Measurements from ENCODE around the gene TMPRSS6.

Gene TMPRSS6

GRCh38 chr22:37019309-37020191 lies 90.0 kb downstream of the TMPRSS6 start, which contains the start of the genes MPST and TST:
MPST (plus strand) TSS chr22:37019742; CDS start chr22:37019837, 95 bp downstream.
TST (minus strand) TSS chr22:37019447; CDS start chr22:37018732, 715 bp downstream.
- peak; percentile 85 for DNase-seq
- Histone ChIP-seq H3K36me3 (peaks cover under 1% of the 10 kb centered on the region), H3K27ac (peak within 1 kb of the TSS; percentile 88), H3K4me3 (ENCODE audit: low read depth, low read length) (peak within 1 kb of the TSS; percentile 80), H3K9me3 (ENCODE audit: severe bottlenecking) (no peaks in the 10 kb centered on the region), H3K27me3 (ENCODE audit: insufficient read depth, low read depth, severe bottlenecking) (no peaks in the 10 kb centered on the region)
- no peak for TF ChIP-seq CTCF (IDR thresholded peaks at IDR 0.05; ENCODE audit: low read depth, low read length)

GRCh38 chr22:37018815-37019308 lies 90.7 kb downstream of the TMPRSS6 start:
- Histone ChIP-seq H3K4me3 (ENCODE audit: low read depth, low read length) (peak overlapping the region; percentile 80), H3K9me3 (ENCODE audit: severe bottlenecking) (no peaks in the 10 kb centered on the region), H3K27ac (peak overlapping the region; percentile 75), H3K27me3 (ENCODE audit: insufficient read depth, low read depth, severe bottlenecking) (no peaks in the 10 kb centered on the region), H3K36me3 (no peaks in the 10 kb centered on the region; the same call in 1 of the 2 replicates)
- no peak for TF ChIP-seq CTCF (IDR thresholded peaks at IDR 0.05; ENCODE audit: low read depth, low read length)
- DNase-seq: peak; percentile 74

DNA sequence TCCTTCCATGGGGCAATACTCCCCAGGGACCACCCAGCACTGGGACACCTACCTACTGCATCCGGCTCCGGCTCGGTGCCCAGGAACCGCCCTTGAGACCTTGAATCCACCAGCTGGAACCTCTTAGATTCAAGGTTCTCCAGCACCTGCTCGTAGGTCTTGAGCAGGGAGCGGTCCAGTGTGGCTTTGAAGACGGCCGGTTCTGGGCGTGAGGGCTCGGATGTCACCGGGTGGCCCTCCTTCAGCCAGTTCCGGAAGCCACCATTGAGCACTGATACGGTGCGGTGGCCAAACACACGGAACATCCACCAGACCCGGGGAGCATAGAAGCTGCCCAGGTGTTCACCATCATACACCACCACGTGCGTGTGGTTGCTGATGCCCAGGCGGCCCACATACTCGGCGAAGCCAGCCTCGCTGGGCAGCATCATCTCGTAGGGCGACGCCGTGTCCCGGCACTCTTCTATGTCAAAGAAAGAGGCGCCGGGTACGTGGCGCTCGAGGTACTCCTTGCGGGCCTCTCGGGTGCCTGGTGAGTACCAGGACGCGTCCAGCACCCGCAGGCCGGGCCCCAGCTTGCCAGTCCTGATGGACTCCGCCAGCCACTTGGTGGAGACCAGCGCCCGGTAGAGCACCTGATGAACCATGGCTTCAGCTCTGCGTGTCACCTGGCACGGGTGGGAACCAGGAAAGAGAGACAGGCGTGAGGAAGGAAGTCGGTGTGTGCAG lies 91.3 kb downstream of the TMPRSS6 start:
- H3K27ac ChIP-seq: no peak overlapping the region
- TF ChIP-seq CTCF (IDR thresholded peaks at IDR 0.05; ENCODE audit: low read depth, low read length): no peak
- DNase-seq: no peak
- H3K9me3 ChIP-seq (ENCODE audit: severe bottlenecking): no peaks in the 10 kb centered on the region
- no peaks in the 10 kb centered on the region for H3K27me3 ChIP-seq (ENCODE audit: insufficient read depth, low read depth, severe bottlenecking)
- H3K36me3 ChIP-seq: no peaks in the 10 kb centered on the region; the same call in 1 of the 2 replicates
- H3K4me3 ChIP-seq (ENCODE audit: low read depth, low read length): peak overlapping the region; percentile 80

- no peaks in the 10 kb centered on the region for H3K36me3 ChIP-seq
- no peak for DNase-seq
- TF ChIP-seq CTCF (IDR thresholded peaks at IDR 0.05; ENCODE audit: low read depth, low read length): no peak
- no peaks in the 10 kb centered on the region for H3K27me3 ChIP-seq (ENCODE audit: insufficient read depth, low read depth, severe bottlenecking)
- H3K4me3 ChIP-seq (ENCODE audit: low read depth, low read length): no peak overlapping the region
- H3K9me3 ChIP-seq (ENCODE audit: severe bottlenecking): no peaks in the 10 kb centered on the region
- no peak overlapping the region for H3K27ac ChIP-seq
Measured at GRCh38 chr22:37017356-37017755, 92.2 kb downstream of the TMPRSS6 start.

- Histone ChIP-seq H3K36me3 (no peaks in the 10 kb centered on the region), H3K4me3 (ENCODE audit: low read depth, low read length) (no peak overlapping the region), H3K27ac (no peak overlapping the region), H3K27me3 (ENCODE audit: insufficient read depth, low read depth, severe bottlenecking) (no peaks in the 10 kb centered on the region), H3K9me3 (ENCODE audit: severe bottlenecking) (no peaks in the 10 kb centered on the region)
- no peak for TF ChIP-seq CTCF (IDR thresholded peaks at IDR 0.05; ENCODE audit: low read depth, low read length)
- no peak for DNase-seq
Measured at GRCh38 chr22:37016134-37016910, 93.2 kb downstream of the TMPRSS6 start.

All from WERI-Rb-1 (cell line).